NCI-H1417 treated with DMSO at 0.1 percent for 48 hours (cell line): Measurements from ENCODE around the gene HTD2.
A peak's percentile ranks its signal among the peaks of the same experiment; 100 is the strongest.
"Not testable (repeated sequence)": the region's sequence is repeated elsewhere in the genome, so short reads cannot be mapped to it uniquely, and the experiment has no call there.

Source experiments
- DNase-seq: peaks from one replicate; lab custom pipeline; 2025; lab: John Stamatoyannopoulos, UW

The HTD2 gene

GRCh38 chr3:58305882-58306711 is at the start of gene HTD2, which contains the start of gene RPP14:
Gene HTD2 (plus strand): TSS chr3:58306520. CDS start chr3:58317614, 11,094 bp downstream.
Gene RPP14 (plus strand): TSS chr3:58306245. CDS start chr3:58310330, 4,085 bp downstream.
- peak; percentile 73 for DNase-seq

GRCh38 chr3:58258392-58259055 is 47.8 kb upstream of the HTD2 start:
- DNase-seq, result no peak

GRCh38 chr3:58260261-58260731 is 46.0 kb upstream of the HTD2 start:
- DNase-seq, result no peak

- DNase-seq, result no peak
Observed at GRCh38 chr3:58260733-58261132, 45.6 kb upstream of the HTD2 start.

GRCh38 chr3:58261954-58262666 is 44.2 kb upstream of the HTD2 start:
- no peak for DNase-seq

- no peak for DNase-seq
Observed at GRCh38 chr3:58266577-58266976, 39.7 kb upstream of the HTD2 start.

GRCh38 chr3:58267543-58267942 is 38.8 kb upstream of the HTD2 start:
- not testable (repeated sequence) for DNase-seq

GRCh38 chr3:58269356-58269755 is 37.0 kb upstream of the HTD2 start:
- DNase-seq, result no peak

GRCh38 chr3:58270485-58270884 is 35.8 kb upstream of the HTD2 start:
- no peak for DNase-seq

- DNase-seq, result no peak
Observed at GRCh38 chr3:58271901-58272501, 34.3 kb upstream of the HTD2 start.

GRCh38 chr3:58272891-58273290 is 33.4 kb upstream of the HTD2 start:
- no peak for DNase-seq

GRCh38 chr3:58273362-58273761 is 33.0 kb upstream of the HTD2 start:
- DNase-seq, result not testable (repeated sequence)

- no peak for DNase-seq
Observed at GRCh38 chr3:58274027-58274614, 32.2 kb upstream of the HTD2 start.

GRCh38 chr3:58281069-58281468 is 25.3 kb upstream of the HTD2 start:
- no peak for DNase-seq

- DNase-seq, result no peak
Observed at GRCh38 chr3:58285334-58285733, 21.0 kb upstream of the HTD2 start.

- no peak for DNase-seq
Observed at GRCh38 chr3:58287354-58287753, 19.0 kb upstream of the HTD2 start.

GRCh38 chr3:58288011-58288728 is 18.1 kb upstream of the HTD2 start:
- no peak for DNase-seq

- DNase-seq, result not testable (repeated sequence)
Observed at GRCh38 chr3:58288964-58289613, 17.2 kb upstream of the HTD2 start.

- not testable (repeated sequence) for DNase-seq
Observed at GRCh38 chr3:58290446-58290845, 15.9 kb upstream of the HTD2 start.

- no peak for DNase-seq
Observed at GRCh38 chr3:58291671-58292338, 14.5 kb upstream of the HTD2 start.
